Naive thymus-derived CD4-positive, alpha-beta T cell (primary cell): ENCODE results near the gene NELFB. TPM values are rescaled to one million over a fixed set of nuclear protein-coding genes. Genes with fewer than 3 reads are reported as not detected.

Experiments
- ATAC-seq: fragments of 150-1000 bp; cut with Tn5 transposase; 2 replicates; pipeline ENCODE4 v1.10.0; 2021; ENCODE audit warnings: mild to moderate bottlenecking, moderate library complexity
- CTCF ChIA-PET: fragments of 350-600 bp; sonication (Branson Sonifier 250); formaldehyde crosslinking; loops from one replicate; lab custom pipeline; 2021; ENCODE audit warnings: antibody characterized with exemption; lab: Charles Lee
- POLR2A ChIA-PET: fragments of 350-600 bp; sonication (Branson Sonifier 250); formaldehyde crosslinking; loops from one replicate; lab custom pipeline; 2021; ENCODE audit warnings: antibody characterized with exemption, inconsistent platforms; lab: Charles Lee
- DNase-seq, 9 donors: peaks; one replicate each; pipeline versions ENCODE4 v3.0.0 to v3.0.0-alpha.2; 2020 to 2022; ENCODE audit warnings: mixed read lengths in 1 of 9
- H3K27ac ChIP-seq: one replicate; pipeline ENCODE4 v1.7.0; 2013; ENCODE audit warnings: mild to moderate bottlenecking, low read depth, low read length, moderate library complexity
- H3K27me3 ChIP-seq, 2 donors: one replicate each; pipeline ENCODE4 v1.7.0; 2013; ENCODE audit warnings: low read length in 2 of 2, mild to moderate bottlenecking in 2 of 2, moderate library complexity in 2 of 2; ENCODE audit not compliant: control insufficient read depth in 2 of 2, insufficient read depth in 2 of 2
- H3K36me3 ChIP-seq, 3 experiments: 1 replicate in 2 of 3; 2 replicates in 1 of 3; pipeline ENCODE4 v1.7.0; 2013; ENCODE audit warnings: low read length in 3 of 3, mild to moderate bottlenecking in 3 of 3, moderate library complexity in 1 of 3; ENCODE audit not compliant: insufficient read depth in 3 of 3, control insufficient read depth in 2 of 3
- H3K4me1 ChIP-seq, 2 donors: one replicate each; pipeline ENCODE4 v1.7.0; 2013; ENCODE audit warnings: low read length in 2 of 2, mild to moderate bottlenecking in 2 of 2, moderate library complexity in 1 of 2; ENCODE audit not compliant: control insufficient read depth in 2 of 2, insufficient read depth in 2 of 2
- H3K4me3 ChIP-seq: 2 replicates; pipeline ENCODE4 v1.7.0; 2013; ENCODE audit warnings: mild to moderate bottlenecking, low read length
- H3K9me3 ChIP-seq, 3 experiments: 1 replicate in 2 of 3; 2 replicates in 1 of 3; pipeline ENCODE4 v1.7.0; 2013; ENCODE audit warnings: low read length in 3 of 3; ENCODE audit not compliant: control insufficient read depth in 2 of 3
- H3K27ac Mint-ChIP-seq, 9 donors: one replicate each; pipeline ENCODE4 v1.8.0; 2020 to 2022; ENCODE audit warnings: mixed read lengths in 9 of 9, mild to moderate bottlenecking in 8 of 9, moderate library complexity in 5 of 9, inconsistent platforms in 2 of 9
- H3K27me3 Mint-ChIP-seq, 5 donors: one replicate each; pipeline ENCODE4 v1.8.0; 2021 to 2022; ENCODE audit warnings: mixed read lengths in 5 of 5, mild to moderate bottlenecking in 1 of 5
- H3K36me3 Mint-ChIP-seq, 5 donors: one replicate each; pipeline ENCODE4 v1.8.0; 2020 to 2022; ENCODE audit warnings: mixed read lengths in 5 of 5, mild to moderate bottlenecking in 3 of 5, inconsistent platforms in 1 of 5
- H3K4me1 Mint-ChIP-seq, 7 donors: one replicate each; pipeline ENCODE4 v1.8.0; 2020 to 2022; ENCODE audit warnings: mixed read lengths in 7 of 7, mild to moderate bottlenecking in 3 of 7, inconsistent platforms in 1 of 7
- H3K4me3 Mint-ChIP-seq, 10 donors: one replicate each; pipeline ENCODE4 v1.8.0; 2020 to 2022; ENCODE audit warnings: mild to moderate bottlenecking in 10 of 10, mixed read lengths in 10 of 10, moderate library complexity in 6 of 10, inconsistent platforms in 2 of 10
- H3K9me3 Mint-ChIP-seq, 11 donors: one replicate each; pipeline ENCODE4 v1.8.0; 2020 to 2022; ENCODE audit warnings: mixed read lengths in 11 of 11, mild to moderate bottlenecking in 4 of 11, inconsistent platforms in 1 of 11, moderate library complexity in 1 of 11
- intact Hi-C, 2 donors: fragments of 100-400 bp; cut with micrococcal nuclease; formaldehyde crosslinking; loops; one replicate each; pipeline ENCODE4 v1.15.1; 2023
- polyA plus RNA-seq, 2 donors: library from polyadenylated mRNA; unstranded; fragments of 300-500 nt; fragmentation: Illumina TruSeq; gene quantifications; one replicate each; pipeline ENCODE4 v1.2.3, GENCODE V29; 2021
- total RNA-seq, 6 experiments: library from RNA in 5 of 6; stranded (reverse) in 5 of 6; gene quantifications; 1 replicate in 5 of 6; 2 replicates in 1 of 6; pipeline ENCODE4 v1.2.3 and lab custom pipeline; 2021 to 2026

Gene NELFB
- total and polyA plus RNA-seq, 7 experiments from 2014 or later: 22.9 to 64.2 (median 38.9) TPM

DNA sequence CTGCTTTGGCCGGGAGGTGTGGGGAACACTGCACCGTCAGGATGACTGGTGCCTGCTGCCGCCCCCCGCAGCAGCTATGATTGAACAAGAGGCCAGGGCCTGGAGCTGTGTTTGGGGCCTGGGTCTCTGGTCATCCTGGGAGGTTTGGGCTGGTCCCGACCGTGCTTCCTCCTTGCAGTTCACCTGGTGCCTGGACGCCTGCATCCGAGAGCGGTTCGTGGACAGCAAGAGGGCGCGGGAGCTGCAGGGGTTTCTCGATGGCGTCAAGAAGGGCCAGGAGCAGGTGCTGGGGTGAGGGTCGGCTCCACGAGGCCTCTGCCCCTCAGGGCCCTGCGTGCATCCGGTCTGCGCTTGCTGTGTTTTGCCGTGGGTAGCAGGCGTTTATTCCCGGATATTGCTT lies 8.9 kb downstream of the NELFB start:
- H3K9me3 Mint-ChIP-seq: no peaks in the 10 kb centered on the region
- Histone ChIP-seq H3K36me3 (peaks cover 0 to 60% (median 4%) of the 10 kb centered on the region in 3 experiments), H3K27ac (no peak overlapping the region), H3K9me3 (no peaks in the 10 kb centered on the region), H3K4me3 (no peak overlapping the region), H3K27me3 (no peaks in the 10 kb centered on the region), H3K4me1 (no peaks in the 10 kb centered on the region)
- ATAC-seq: no peak
- peaks cover 5 to 26% (median 6%) of the 10 kb centered on the region in 5 donors for H3K36me3 Mint-ChIP-seq
- H3K4me3 Mint-ChIP-seq: no peak overlapping the region
- POLR2A ChIA-PET: interaction anchor here (1.1 kb wide), 1 partner anchor 8 kb away, joined by 5 read pairs; no protein-coding TSS in a partner anchor
- peak in 1 of 9 donors; percentile 3 for DNase-seq
- no peak overlapping the region for H3K27ac Mint-ChIP-seq
- no peaks in the 10 kb centered on the region for H3K27me3 Mint-ChIP-seq
- intact Hi-C loops: no loop called here
- CTCF ChIA-PET: interaction anchor here (0.6 kb wide), 1 partner anchor 433 kb away, joined by 3 read pairs; no protein-coding TSS in a partner anchor
- peaks cover 0 to 8% (median 5%) of the 10 kb centered on the region in 7 donors for H3K4me1 Mint-ChIP-seq

DNA sequence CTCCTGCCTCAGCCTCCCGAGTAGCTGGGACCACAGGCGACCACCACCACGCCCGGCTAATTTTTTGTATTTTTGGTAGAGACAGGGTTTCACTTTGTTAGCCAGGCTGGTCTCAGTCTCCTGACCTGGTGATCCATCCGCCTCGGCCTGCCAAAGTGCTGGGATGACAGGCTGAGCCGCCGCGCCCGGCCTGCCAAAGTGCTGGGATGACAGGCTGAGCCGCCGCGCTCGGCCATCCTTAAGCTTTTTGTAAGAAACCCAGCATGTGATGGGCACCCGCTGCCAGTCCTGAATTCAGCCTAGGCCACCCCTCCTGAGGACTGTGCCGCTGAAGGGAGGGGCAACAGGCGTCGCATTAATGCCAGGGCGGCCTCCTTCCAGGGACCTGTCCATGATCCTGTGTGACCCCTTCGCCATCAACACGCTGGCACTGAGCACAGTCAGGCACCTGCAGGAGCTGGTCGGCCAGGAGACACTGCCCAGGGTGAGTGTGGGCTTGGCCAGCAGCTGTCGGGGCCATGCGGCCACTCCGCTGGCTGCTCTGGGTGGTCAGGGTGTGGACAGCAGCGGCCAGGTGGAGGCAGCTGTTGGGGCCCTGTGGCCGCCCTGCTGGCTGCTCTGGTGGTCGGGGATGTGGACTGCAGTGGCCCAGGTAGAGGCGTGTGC lies 10.5 kb downstream of the NELFB start:
- ChIA-PET POLR2A (interaction anchor here (0.5 to 1.2 kb wide), 3 partner anchors 10 to 230 kb away, joined by 3 to 4 read pairs (median 3); no protein-coding TSS in a partner anchor), CTCF (no interaction called here)
- DNase-seq (peak in 1 of 9 donors; percentile 6), ATAC-seq (no peak)
- Mint-ChIP-seq H3K36me3 (peaks cover 5 to 32% (median 6%) of the 10 kb centered on the region in 5 donors), H3K4me3 (no peak overlapping the region), H3K9me3 (no peaks in the 10 kb centered on the region), H3K27me3 (no peaks in the 10 kb centered on the region), H3K27ac (no peak overlapping the region), H3K4me1 (peaks cover 3 to 10% (median 5%) of the 10 kb centered on the region in 7 donors)
- Histone ChIP-seq H3K36me3 (peaks cover 0 to 63% (median 4%) of the 10 kb centered on the region in 3 experiments), H3K9me3 (no peaks in the 10 kb centered on the region), H3K4me1 (no peaks in the 10 kb centered on the region), H3K27ac (no peak overlapping the region), H3K4me3 (no peak overlapping the region), H3K27me3 (no peaks in the 10 kb centered on the region)
- intact Hi-C loops: no loop called here

DNA sequence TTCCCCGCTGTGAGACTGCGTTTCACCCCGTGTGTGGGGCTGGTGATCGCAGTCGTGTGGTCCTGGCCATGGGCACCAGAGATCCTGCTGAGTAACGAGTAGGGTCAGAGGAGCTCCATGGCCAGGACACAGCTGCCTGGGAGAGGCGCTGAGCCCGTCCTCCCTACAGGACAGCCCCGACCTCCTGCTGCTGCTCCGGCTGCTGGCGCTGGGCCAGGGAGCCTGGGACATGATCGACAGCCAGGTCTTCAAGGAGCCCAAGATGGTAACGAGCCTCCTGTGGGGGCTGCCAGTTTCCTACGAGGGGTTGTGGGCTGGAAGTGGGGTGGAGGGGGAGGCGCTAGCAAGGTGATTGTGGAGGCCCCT lies 11.0 kb downstream of the NELFB start:
- H3K36me3 Mint-ChIP-seq: peaks cover 5 to 32% (median 7%) of the 10 kb centered on the region in 5 donors
- no peaks in the 10 kb centered on the region for H3K9me3 Mint-ChIP-seq
- intact Hi-C loops: no loop called here
- peaks cover 0 to 63% (median 4%) of the 10 kb centered on the region in 3 experiments for H3K36me3 ChIP-seq
- ChIA-PET CTCF (no interaction called here), POLR2A (interaction anchor here (0.5 to 1.2 kb wide), 4 partner anchors 10 to 230 kb away, joined by 3 to 4 read pairs (median 3); no protein-coding TSS in a partner anchor)
- H3K27me3 ChIP-seq: no peaks in the 10 kb centered on the region
- ATAC-seq: no peak
- no peak overlapping the region for H3K4me3 ChIP-seq
- no peak overlapping the region for H3K4me3 Mint-ChIP-seq
- H3K9me3 ChIP-seq: no peaks in the 10 kb centered on the region
- H3K27ac ChIP-seq: no peak overlapping the region
- no peaks in the 10 kb centered on the region for H3K27me3 Mint-ChIP-seq
- peaks cover 6 to 13% (median 7%) of the 10 kb centered on the region in 7 donors for H3K4me1 Mint-ChIP-seq
- H3K27ac Mint-ChIP-seq: no peak overlapping the region
- peaks cover 0 to 2% of the 10 kb centered on the region in 2 donors for H3K4me1 ChIP-seq
- DNase-seq: no peak

GRCh38 chr9:137266585-137267453 lies 11.7 kb downstream of the NELFB start:
- Mint-ChIP-seq H3K4me1 (peaks cover 7 to 20% (median 13%) of the 10 kb centered on the region in 7 donors), H3K27me3 (no peaks in the 10 kb centered on the region), H3K36me3 (peaks cover 5 to 32% (median 9%) of the 10 kb centered on the region in 5 donors), H3K9me3 (no peaks in the 10 kb centered on the region), H3K27ac (no peak overlapping the region), H3K4me3 (no peak overlapping the region)
- Histone ChIP-seq H3K27me3 (no peaks in the 10 kb centered on the region), H3K27ac (no peak overlapping the region), H3K36me3 (peaks cover 0 to 63% (median 4%) of the 10 kb centered on the region in 3 experiments), H3K4me3 (no peak overlapping the region), H3K4me1 (peaks cover 0 to 8% of the 10 kb centered on the region in 2 donors), H3K9me3 (no peaks in the 10 kb centered on the region)
- POLR2A ChIA-PET: interaction anchor here (0.6 to 0.7 kb wide), 2 partner anchors 12 to 229 kb away, joined by 3 read pairs; no protein-coding TSS in a partner anchor
- no peak for ATAC-seq
- DNase-seq: no peak
- CTCF ChIA-PET: interaction anchor here (0.7 kb wide), 1 partner anchor 121 kb away, joined by 3 read pairs; no protein-coding TSS in a partner anchor
- intact Hi-C loops: no loop called here

GRCh38 chr9:137267933-137268355 lies 12.8 kb downstream of the NELFB start:
- CTCF ChIA-PET: no interaction called here
- H3K4me3 Mint-ChIP-seq: no peak overlapping the region

GRCh38 chr9:137268538-137269201 lies 13.5 kb downstream of the NELFB start:
- H3K27ac ChIP-seq: no peak overlapping the region
- peaks cover 0 to 16% of the 10 kb centered on the region in 2 donors for H3K4me1 ChIP-seq
- peaks cover 4 to 29% (median 6%) of the 10 kb centered on the region in 5 donors for H3K36me3 Mint-ChIP-seq
- no peak overlapping the region for H3K27ac Mint-ChIP-seq
- peaks cover 7 to 22% (median 14%) of the 10 kb centered on the region in 7 donors for H3K4me1 Mint-ChIP-seq
- intact Hi-C loops: no loop called here
- CTCF ChIA-PET: no interaction called here
- POLR2A ChIA-PET: no interaction called here
- no peak for DNase-seq
- H3K4me3 Mint-ChIP-seq: no peak overlapping the region
- H3K36me3 ChIP-seq: peaks cover 0 to 72% (median 4%) of the 10 kb centered on the region in 3 experiments
- no peaks in the 10 kb centered on the region for H3K9me3 ChIP-seq
- no peaks in the 10 kb centered on the region for H3K9me3 Mint-ChIP-seq
- H3K27me3 Mint-ChIP-seq: no peaks in the 10 kb centered on the region
- no peak for ATAC-seq
- H3K27me3 ChIP-seq: no peaks in the 10 kb centered on the region
- H3K4me3 ChIP-seq: no peak overlapping the region

More at GRCh38 chr9:137267933-137268355, 12.8 kb downstream of the NELFB start:
- Histone ChIP-seq H3K4me3 (no peak overlapping the region), H3K27me3 (no peaks in the 10 kb centered on the region), H3K36me3 (peaks cover 0 to 70% (median 4%) of the 10 kb centered on the region in 3 experiments), H3K9me3 (no peaks in the 10 kb centered on the region), H3K27ac (no peak overlapping the region), H3K4me1 (peaks cover 0 to 16% of the 10 kb centered on the region in 2 donors)
- intact Hi-C loops: no loop called here
- Mint-ChIP-seq H3K27ac (peak overlapping the region in 1 of 9 donors; percentile 48), H3K9me3 (no peaks in the 10 kb centered on the region), H3K4me1 (peaks cover 7 to 22% (median 14%) of the 10 kb centered on the region in 7 donors), H3K36me3 (peaks cover 4 to 29% (median 9%) of the 10 kb centered on the region in 5 donors), H3K27me3 (no peaks in the 10 kb centered on the region)
- POLR2A ChIA-PET: no interaction called here
- DNase-seq (no peak), ATAC-seq (no peak)
